GM23338 (cell line): Measurements from ENCODE around the gene TMEM51. TPM values are rescaled to one million over a fixed set of nuclear protein-coding genes. Genes with fewer than 3 reads are reported as not detected.
A peak's percentile ranks its signal among the peaks of the same experiment; 100 is the strongest.

Experiments used
- ATAC-seq: fragments of 200-7000 bp; cut with Tn5 transposase; 3 replicates; pipeline ENCODE4 v1.9.1; 2020
- DNase-seq: peaks from one replicate; pipeline ENCODE4 v3.0.0-alpha.2; 2015; ENCODE audit warnings: low spot score
- H2AFZ ChIP-seq: fragments of 200-600 bp; sonication (generic); 2 replicates; pipeline ENCODE4 v1.8.0; 2016; ENCODE audit warnings: antibody characterized with exemption, mild to moderate bottlenecking, moderate library complexity
- H3F3A ChIP-seq: fragments of 200-600 bp; sonication (generic); replicated peaks from 2 replicates; pipeline ENCODE4 v1.8.0; 2017; ENCODE audit warnings: antibody characterized with exemption, mixed run types, low read depth
- H3K27ac ChIP-seq: fragments of 200-600 bp; sonication (generic); 2 replicates; pipeline ENCODE4 v1.6.1; 2016; ENCODE audit warnings: low read depth
- H3K27me3 ChIP-seq: fragments of 200-600 bp; sonication (generic); 2 replicates; pipeline ENCODE4 v1.8.0; 2016; ENCODE audit warnings: mild to moderate bottlenecking, mixed run types, moderate library complexity; ENCODE audit not compliant: insufficient read depth
- H3K36me3 ChIP-seq: fragments of 200-600 bp; sonication (generic); 2 replicates; pipeline ENCODE4 v1.8.0; 2016; ENCODE audit warnings: mild to moderate bottlenecking; ENCODE audit not compliant: insufficient read depth
- H3K4me1 ChIP-seq: fragments of 200-600 bp; sonication (generic); 2 replicates; pipeline ENCODE4 v1.8.0; 2016; ENCODE audit warnings: mild to moderate bottlenecking, moderate library complexity; ENCODE audit not compliant: insufficient read depth
- H3K4me2 ChIP-seq: fragments of 200-600 bp; sonication (generic); 2 replicates; pipeline ENCODE4 v1.7.1; 2017; ENCODE audit warnings: mixed run types
- H3K4me3 ChIP-seq: fragments of 200-600 bp; sonication (generic); 2 replicates; pipeline ENCODE4 v1.6.1; 2016; ENCODE audit warnings: mixed run types
- H3K79me2 ChIP-seq: fragments of 200-600 bp; sonication (generic); replicated peaks from 2 replicates; pipeline ENCODE4 v1.8.0; 2017; ENCODE audit warnings: mild to moderate bottlenecking; ENCODE audit not compliant: insufficient read depth
- H3K9me2 ChIP-seq: fragments of 200-600 bp; sonication (generic); 2 replicates; pipeline ENCODE4 v1.8.0; 2017; ENCODE audit not compliant: insufficient read depth
- H4K20me1 ChIP-seq: fragments of 200-600 bp; sonication (generic); replicated peaks from 2 replicates; pipeline ENCODE4 v1.8.0; 2017; ENCODE audit warnings: mild to moderate bottlenecking; ENCODE audit not compliant: insufficient read depth
- H3K27ac Mint-ChIP-seq: 2 replicates; pipeline ENCODE4 v1.8.0; 2020; ENCODE audit warnings: inconsistent platforms, mild to moderate bottlenecking, moderate library complexity, mixed read lengths
- H3K27me3 Mint-ChIP-seq: 3 replicates; pipeline ENCODE4 v1.8.0; 2022; ENCODE audit warnings: low read depth, mild to moderate bottlenecking, moderate library complexity, mixed read lengths, inconsistent platforms; ENCODE audit not compliant: insufficient read depth, poor library complexity
- H3K36me3 Mint-ChIP-seq: 3 replicates; pipeline ENCODE4 v1.8.0; 2021; ENCODE audit warnings: low read depth, mild to moderate bottlenecking, inconsistent platforms, moderate library complexity, mixed read lengths
- H3K4me1 Mint-ChIP-seq: 3 replicates; pipeline ENCODE4 v1.8.0; 2020; ENCODE audit warnings: mild to moderate bottlenecking, inconsistent platforms, mixed read lengths
- H3K4me3 Mint-ChIP-seq: 3 replicates; pipeline ENCODE4 v1.8.0; 2021; ENCODE audit warnings: moderate library complexity, mild to moderate bottlenecking, inconsistent platforms, mixed read lengths
- H3K9me3 Mint-ChIP-seq: 3 replicates; pipeline ENCODE4 v1.8.0; 2020; ENCODE audit warnings: moderate library complexity, mild to moderate bottlenecking, inconsistent platforms, mixed read lengths
- CTCF ChIP-seq, 2 experiments: fragments of 200-600 bp in 1 of 2; sonication (generic) in 1 of 2; conservative IDR thresholded peaks; 2 replicates each; pipeline versions ENCODE4 v1.5.1 to v1.6.1; 2016 to 2017; ENCODE audit warnings: antibody characterized with exemption in 2 of 2, low read depth in 2 of 2, mild to moderate bottlenecking in 2 of 2, moderate library complexity in 1 of 2
- ETS1 ChIP-seq: IDR thresholded peaks from 2 replicates; pipeline ENCODE4 v1.6.1; 2016; ENCODE audit warnings: antibody characterized with exemption
- EZH2 ChIP-seq: fragments of 200-600 bp; sonication (generic); IDR thresholded peaks from one replicate; pipeline ENCODE4 v1.8.0; 2017; ENCODE audit warnings: antibody characterized with exemption, mild to moderate bottlenecking, low read depth; ENCODE audit not compliant: unreplicated experiment
- EZH2phosphoT487 ChIP-seq: fragments of 200-600 bp; sonication (generic); IDR thresholded peaks from one replicate; pipeline ENCODE4 v1.8.1; 2018; ENCODE audit warnings: antibody characterized with exemption; ENCODE audit not compliant: unreplicated experiment
- JUNB ChIP-seq: IDR thresholded peaks from one replicate; pipeline ENCODE4 v1.6.1; 2016; ENCODE audit warnings: antibody characterized with exemption; ENCODE audit not compliant: unreplicated experiment
- POLR2AphosphoS5 ChIP-seq: IDR thresholded peaks from 2 replicates; pipeline ENCODE4 v1.6.1; 2016; ENCODE audit warnings: antibody characterized with exemption, low read depth
- ZNF462 ChIP-seq: fragments of 250-450 bp; sonication (Bioruptor Pico); IDR thresholded peaks from 2 replicates; pipeline ENCODE4 v1.5.0; 2020; ENCODE audit warnings: mild to moderate bottlenecking, moderate library complexity
- long read RNA-seq: library from polyadenylated mRNA; unstranded; transcript quantifications from one replicate; pipeline ENCODE4 v2.0.0, GENCODE V29; 2020; ENCODE audit not compliant: unreplicated experiment
- polyA plus RNA-seq: library from polyadenylated mRNA; unstranded; fragments of >200 nt; fragmentation: Nextera tagmentation; extraction: Ambion mirVana; gene quantifications from 2 replicates; pipeline ENCODE4 v1.2.1, GENCODE V29; 2016
- total RNA-seq: library from RNA; depleted of rRNA; stranded (reverse); fragments of >200 nt; shearing (Covaris generic); gene quantifications from 2 replicates; pipeline ENCODE4 v1.2.3, GENCODE V29; 2014; rRNA removed

Gene TMEM51
- 5.2 and 7.9 TPM in 2 replicates for total RNA-seq
- polyA plus RNA-seq, result 4.0 and 4.7 TPM in 2 replicates
- long read RNA-seq, transcript TMEM51-201 (4 exons, 1,931 nt), result major isoform, 5 of 7 reads
- long read RNA-seq, partial matches to known transcripts, result 0 of 7 reads
- long read RNA-seq, other reads (novel, unspliced or antisense), result 1 of 7 reads

GRCh38 chr1:15153184-15153841, at the start of gene TMEM51:
TMEM51 (plus strand) TSS chr1:15153747; CDS start chr1:15215088, 61,341 bp downstream.
- H3K27ac Mint-ChIP-seq, result no peak within 1 kb of the TSS
- peaks cover 46% of the 10 kb centered on the region for H3K4me1 Mint-ChIP-seq
- H3K27me3 Mint-ChIP-seq, result peaks cover 29% of the 10 kb centered on the region
- Histone ChIP-seq H3K79me2 (no peaks in the 10 kb centered on the region; the same call in 1 of the 2 replicates), H3F3A (no peaks in the 10 kb centered on the region), H3K9me2 (no peaks in the 10 kb centered on the region), H3K36me3 (no peaks in the 10 kb centered on the region), H3K27ac (no peak within 1 kb of the TSS), H3K4me1 (peaks cover 5% of the 10 kb centered on the region; the same call in 1 of the 2 replicates), H2AFZ (peak within 1 kb of the TSS; percentile 93), H3K4me2 (peak within 1 kb of the TSS; percentile 92), H4K20me1 (peaks cover 10% of the 10 kb centered on the region), H3K4me3 (peak within 1 kb of the TSS; percentile 87), H3K27me3 (peaks cover 35% of the 10 kb centered on the region)
- no peaks in the 10 kb centered on the region for H3K36me3 Mint-ChIP-seq
- peak; percentile 91 for DNase-seq
- no peak for TF ChIP-seq CTCF (conservative IDR thresholded peaks at IDR 0.05; ENCODE audit: low read depth in 2 of 2)
- TF ChIP-seq POLR2AphosphoS5, result peak; percentile 68
- TF ChIP-seq EZH2, result no peak
- no peak for TF ChIP-seq JUNB
- TF ChIP-seq ZNF462 (CRISPR knock-in tag), result no peak
- no peak for TF ChIP-seq EZH2phosphoT487
- no peak for TF ChIP-seq ETS1
- peak within 1 kb of the TSS; percentile 90 for H3K4me3 Mint-ChIP-seq
- H3K9me3 Mint-ChIP-seq, result no peaks in the 10 kb centered on the region
- ATAC-seq, result peak; percentile 70
